Limb (tissue), 2 donors: Measurements from ENCODE around the gene LMTK2.

Source experiments
- DNase-seq, 2 donors: peaks; one replicate each; pipeline ENCODE4 v3.0.0-alpha.2; 2016; ENCODE audit errors: extremely low spot score in 2 of 2

Gene LMTK2

DNA sequence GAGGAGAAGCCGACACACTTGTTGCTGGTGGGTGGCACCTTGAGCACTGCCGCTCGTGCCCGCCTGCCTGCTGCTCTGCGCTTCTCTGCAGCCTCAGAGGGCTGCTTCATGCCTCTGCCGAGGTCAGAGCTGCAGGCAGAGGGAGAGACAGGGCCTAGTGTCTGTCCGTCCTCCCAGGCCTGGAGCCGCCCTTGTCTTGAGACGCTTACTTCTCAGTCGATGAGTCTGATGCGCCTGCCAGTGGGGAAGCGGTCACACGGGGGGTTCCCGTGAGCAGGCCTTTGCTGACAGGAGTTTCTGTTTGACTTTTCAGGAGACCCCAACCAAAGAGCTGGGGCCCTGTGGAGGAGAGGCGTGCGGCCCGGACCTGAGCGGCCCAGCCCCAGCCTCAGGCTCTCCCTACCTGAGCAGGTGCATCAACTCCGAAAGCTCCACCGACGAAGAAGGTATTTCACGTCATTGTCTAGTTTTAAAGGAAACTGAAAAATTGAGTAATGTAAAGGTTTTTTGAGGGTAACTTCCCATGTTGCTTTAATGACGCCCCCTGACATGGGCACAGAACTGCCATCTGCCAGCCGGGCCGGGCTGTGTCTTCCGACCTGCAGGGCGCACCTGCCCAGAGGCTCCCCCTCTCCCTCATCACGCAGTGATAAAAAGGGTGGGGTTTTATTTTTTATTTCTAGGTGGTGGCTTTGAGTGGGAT, 96.8 kb downstream of the LMTK2 start:
- no peak for DNase-seq

DNA sequence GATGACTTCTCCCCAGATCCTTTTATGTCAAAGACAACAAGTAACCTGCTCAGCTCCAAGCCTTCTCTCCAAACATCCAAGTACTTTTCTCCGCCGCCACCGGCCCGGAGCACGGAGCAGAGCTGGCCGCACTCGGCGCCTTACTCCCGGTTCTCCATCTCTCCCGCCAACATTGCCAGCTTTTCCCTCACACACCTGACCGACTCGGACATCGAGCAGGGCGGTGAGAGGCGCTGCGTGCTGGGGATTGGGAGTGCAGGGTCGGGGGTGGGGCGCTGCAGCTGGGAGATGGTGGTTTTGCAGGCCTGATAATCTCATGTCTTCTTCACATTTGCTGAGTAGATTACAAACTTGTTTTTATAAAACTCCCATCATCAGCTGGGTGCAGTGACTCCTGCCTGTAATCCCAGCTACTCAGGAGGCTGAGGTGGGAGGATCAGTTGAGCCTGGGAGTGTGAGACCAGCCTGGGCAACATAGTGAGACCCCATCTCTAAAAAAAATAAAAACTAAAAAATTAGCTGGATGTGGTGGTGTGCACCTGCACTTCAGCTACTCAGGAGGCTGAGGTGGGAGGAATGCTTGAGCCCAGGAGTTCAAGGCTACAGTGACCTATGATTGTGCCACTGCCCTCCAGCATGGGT, 97.4 kb downstream of the LMTK2 start:
- DNase-seq: no peak

DNA sequence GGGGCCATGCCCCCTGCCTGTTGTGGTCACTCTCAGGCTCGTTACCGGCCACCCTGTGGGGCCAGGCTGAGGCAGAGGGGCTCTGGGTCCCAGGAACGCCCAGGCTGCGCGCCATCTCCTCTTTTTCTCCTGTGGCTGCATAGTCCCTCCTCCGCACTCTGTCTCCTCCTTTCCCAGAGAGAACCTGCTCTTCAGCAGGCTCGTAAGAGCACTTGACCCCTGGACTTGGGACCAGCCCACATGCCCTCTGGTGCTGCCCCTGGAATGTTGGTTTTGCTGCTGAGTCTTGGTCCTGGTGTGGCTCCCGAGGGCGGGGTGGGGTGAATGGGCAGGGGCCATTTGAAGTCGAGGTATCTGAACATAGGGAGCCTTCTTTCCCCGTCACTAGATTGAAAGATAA, 98.0 kb downstream of the LMTK2 start:
- no peak for DNase-seq

DNA sequence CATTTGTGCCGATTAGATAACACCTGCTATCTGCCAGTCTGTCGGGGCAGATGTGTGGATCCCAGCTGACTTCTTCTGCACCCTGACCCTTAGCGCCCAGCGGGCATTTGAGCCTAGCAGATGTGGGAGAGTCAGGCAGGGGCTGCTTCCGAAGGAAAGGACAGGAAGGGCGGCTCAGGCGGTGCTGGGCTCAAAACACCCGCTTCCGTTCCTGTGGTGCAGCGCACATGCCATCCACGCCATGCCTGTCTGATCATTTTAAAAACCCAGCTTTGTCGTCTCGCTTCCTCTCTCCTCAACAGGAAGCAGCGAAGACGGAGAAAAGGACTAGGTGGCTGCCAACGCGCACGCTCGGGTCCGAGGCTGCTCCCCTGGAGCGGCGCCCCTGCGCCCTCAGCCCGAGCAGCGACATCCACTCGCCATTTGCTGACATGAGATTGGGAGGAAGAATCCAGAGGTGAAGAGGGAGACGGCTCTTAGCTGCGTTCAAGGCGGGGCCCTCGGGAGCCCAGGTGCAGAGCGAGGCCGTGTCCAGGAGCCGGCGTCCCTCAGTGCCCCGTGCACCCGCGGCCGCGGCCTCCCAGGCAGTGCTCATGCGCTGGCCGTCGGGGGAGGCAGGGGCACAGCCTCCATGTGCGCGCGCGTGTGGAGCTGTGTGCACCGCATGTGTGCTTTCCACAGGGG, 98.6 kb downstream of the LMTK2 start:
- no peak for DNase-seq

DNA sequence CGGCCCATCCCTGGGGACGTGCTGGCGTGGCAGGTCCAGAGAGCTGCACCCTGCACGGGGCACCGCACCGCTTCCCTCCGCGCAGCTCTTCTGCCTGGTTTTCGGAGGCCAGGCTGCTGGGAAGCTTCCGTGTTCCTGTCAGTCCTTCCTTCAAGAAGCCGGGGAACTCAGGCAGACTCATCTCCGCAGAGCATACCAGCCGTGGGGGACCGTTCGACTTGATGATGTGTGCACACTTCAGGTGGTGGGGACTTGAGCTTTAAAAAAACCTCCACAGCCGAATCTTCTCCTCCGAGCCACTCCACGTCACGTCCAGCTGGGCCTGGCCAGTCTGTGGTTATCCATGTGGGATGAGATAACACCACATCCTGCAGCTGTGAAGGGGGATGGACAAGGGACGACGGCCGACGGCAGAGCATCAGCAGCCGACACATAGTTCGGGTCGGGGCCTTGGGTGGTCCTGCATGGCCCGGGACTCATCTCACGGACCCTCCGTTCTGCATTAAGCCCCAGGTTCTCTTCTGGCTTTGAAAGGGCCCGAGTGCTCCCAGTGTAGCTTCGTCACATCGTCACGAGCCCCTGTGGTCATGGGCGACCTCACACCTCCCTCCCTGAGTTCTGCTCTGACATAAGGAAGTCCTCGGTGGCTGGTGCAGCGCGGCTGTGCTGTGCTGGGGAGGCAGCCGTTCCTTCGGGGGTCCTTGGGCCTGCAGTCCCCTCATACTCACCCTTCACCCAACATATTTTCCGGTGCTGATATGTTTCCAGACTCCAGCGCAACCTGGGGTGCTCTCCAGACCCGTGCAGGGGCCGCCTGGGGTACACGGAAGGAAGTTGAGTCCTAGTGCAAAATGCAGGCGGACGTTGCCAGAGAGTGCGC, 100.0 kb downstream of the LMTK2 start:
- no peak for DNase-seq

DNA sequence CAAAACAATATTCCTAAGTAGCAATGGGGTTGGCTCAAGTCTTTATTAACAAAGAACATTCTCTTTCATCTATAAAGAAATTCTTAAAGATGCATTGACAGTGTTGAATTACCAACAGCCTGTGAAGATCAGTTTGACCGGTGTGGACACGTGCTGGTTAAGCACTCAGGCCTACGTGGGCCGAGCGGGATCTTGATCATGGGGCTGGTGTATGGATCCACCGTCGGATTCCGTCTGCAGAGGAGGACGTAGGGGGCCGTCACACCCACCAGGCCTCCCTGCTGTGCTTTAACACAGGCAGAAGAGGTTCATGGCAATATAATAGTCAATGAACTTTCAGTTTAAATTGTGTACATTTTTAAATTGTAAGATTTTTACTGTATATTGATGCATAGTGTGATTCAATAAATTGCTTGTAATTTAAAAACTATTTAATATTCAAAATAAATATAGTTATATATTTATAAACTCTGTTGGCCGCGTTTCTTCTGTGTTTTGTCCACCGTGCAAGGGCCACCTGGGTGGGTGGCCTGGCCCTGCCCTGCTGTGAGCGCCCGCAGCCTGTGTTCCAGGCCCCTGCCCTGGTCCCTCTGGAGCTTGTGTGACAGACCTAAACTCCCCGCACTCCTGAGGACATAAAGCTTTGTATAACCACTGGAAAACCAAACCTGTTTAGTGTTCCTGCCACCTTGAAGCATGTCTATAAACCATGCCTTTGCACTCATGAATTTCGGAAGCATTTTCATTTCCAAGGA, 102.7 kb downstream of the LMTK2 start:
- DNase-seq: no peak

DNA sequence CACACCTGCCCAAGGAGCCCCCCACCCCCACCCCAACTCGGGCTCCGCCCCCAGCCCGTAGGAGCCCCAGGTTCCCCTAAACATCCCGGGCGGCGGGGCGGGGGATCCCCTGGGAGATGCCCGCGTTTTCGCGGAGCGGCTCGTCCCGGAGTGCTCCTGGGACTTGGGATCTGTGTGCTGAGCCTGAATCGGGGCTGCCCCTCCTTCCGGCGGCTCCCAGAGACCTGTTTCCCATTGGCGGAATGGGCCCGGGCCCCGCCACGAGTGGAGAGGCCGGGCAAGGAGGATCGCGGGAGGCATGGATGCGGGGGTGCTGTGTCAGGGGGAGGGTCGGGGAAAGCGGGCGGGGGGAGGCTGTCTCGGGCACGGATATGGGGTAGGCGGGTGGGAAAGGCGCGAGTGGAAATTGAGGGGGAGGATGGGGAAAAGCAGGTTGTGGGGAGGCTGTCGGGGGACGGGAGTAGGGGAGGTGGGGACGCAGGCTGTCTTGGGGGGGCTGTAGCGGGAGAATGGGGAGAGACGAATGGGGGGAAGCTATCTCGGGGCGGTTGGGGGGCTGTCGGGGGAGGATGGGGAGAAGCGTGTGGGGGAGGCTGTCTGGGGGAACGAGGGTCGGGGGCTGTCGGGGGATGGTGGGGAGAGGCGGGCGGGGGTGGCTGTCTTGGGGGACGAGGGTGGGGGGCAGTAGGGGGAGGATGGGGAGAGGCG, 104.0 kb downstream of the LMTK2 start:
- no peak for DNase-seq

DNA sequence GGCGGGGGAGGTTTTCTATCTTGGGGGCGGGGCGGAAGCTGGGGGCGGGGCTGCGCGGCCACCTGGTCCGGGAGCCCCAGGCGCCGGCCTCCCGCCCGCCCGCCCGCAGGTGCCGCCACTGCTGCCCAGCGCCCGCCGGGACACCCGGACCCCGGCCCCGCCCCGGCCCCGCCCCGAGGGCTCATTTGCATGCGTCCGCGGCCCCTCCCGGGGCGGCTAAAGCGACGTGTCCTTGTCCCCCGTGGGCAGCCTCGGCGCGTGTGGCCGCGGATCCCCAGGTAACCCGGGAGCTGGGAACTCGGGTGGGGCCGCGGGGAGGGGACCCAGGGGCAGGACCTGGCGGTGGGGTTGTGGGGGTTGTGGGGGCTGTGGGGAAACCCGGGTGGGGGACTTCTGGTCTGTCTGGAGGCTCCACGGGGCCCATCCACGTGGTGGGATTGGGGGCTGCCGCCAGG, 104.6 kb downstream of the LMTK2 start, which contains the start of gene BHLHA15:
Gene BHLHA15 (plus strand): TSS at position 219 of the 455 bp plus-strand sequence. CDS start 871 bp downstream, outside the sequence.
- peak in 1 of 2 donors; percentile 62 for DNase-seq

DNA sequence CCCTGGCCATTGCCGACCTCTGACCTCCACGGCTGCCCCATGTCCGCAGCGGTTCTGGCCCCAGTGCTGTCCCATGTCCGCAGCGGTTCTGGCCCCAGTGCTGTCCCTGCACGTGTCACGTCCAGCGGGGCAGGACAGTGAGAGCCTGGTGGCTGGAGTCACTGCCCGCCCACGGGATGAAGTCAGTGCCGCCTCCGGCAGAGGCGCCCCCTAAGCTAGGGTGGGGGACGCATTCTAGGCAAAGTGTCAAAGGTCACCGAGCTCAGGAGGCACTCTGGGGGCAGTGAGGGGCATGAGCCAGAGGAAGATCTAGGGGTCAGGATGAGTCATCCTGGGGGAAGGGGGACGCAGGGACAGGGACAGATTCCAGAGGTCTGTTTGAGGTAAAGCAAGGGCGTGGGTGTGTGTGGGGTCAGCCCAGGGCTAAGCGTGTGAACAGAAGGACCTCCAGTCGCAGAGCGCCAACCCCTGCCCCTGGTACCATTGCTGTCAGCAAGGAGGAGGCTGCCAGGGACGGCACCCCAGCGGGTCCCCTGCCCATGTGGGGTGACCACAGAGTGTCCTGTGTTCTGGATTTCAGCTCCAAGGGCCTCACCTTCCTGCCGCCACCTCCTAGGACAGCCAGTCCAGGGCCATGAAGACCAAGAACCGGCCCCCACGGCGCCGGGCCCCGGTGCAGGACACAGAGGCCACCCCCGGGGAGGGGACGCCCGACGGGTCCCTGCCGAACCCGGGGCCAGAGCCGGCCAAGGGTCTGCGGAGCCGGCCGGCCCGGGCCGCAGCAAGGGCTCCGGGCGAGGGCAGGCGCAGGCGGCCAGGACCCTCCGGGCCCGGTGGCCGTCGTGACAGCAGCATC, 105.2 kb downstream of the LMTK2 start:
- no peak for DNase-seq

DNA sequence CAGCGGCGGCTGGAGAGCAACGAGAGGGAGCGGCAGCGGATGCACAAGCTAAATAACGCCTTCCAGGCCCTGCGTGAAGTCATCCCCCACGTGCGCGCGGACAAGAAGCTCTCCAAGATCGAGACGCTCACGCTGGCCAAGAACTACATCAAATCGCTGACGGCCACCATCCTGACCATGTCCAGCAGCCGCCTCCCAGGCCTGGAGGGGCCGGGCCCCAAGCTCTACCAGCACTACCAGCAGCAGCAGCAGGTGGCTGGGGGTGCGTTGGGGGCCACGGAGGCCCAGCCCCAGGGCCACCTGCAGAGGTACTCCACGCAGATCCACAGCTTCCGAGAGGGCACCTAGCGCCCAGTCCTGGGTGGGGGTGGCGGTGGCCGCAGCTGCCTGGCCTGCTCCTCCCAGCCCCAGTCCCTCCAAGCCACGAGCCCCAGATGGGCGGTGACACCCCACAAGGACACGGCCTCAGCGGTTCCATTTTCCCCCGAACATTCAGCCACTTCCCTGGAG, 105.9 kb downstream of the LMTK2 start:
- DNase-seq: no peak

DNA sequence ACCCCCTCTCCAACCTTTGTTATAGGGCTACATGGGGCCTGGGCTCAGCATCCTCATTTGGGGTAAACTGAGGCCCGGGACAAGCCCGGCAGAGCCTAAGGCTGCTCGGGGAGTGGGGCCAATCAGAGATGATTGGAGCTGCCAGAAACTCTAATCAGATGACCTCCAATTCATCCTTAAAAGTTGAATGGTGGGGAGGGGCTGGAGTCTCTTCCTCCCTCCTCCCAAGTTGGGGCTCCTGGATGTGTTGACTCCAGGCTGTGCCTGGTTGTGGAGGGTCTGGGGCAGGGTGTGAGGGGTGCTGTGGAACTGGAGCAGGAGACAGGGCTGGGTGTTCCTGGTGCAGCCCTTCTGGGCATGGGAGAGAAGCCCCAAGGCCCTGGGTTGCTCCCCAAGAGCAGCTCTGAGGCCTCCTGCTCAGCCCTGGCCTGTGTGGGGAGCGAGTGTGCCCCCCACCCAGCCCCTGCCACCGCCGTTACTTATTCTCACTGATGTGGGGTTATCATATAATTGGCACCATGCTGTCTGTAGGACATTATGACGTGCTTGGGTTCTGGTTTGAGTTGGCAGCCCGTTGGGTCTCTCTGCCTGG, 106.7 kb downstream of the LMTK2 start:
- no peak for DNase-seq

DNA sequence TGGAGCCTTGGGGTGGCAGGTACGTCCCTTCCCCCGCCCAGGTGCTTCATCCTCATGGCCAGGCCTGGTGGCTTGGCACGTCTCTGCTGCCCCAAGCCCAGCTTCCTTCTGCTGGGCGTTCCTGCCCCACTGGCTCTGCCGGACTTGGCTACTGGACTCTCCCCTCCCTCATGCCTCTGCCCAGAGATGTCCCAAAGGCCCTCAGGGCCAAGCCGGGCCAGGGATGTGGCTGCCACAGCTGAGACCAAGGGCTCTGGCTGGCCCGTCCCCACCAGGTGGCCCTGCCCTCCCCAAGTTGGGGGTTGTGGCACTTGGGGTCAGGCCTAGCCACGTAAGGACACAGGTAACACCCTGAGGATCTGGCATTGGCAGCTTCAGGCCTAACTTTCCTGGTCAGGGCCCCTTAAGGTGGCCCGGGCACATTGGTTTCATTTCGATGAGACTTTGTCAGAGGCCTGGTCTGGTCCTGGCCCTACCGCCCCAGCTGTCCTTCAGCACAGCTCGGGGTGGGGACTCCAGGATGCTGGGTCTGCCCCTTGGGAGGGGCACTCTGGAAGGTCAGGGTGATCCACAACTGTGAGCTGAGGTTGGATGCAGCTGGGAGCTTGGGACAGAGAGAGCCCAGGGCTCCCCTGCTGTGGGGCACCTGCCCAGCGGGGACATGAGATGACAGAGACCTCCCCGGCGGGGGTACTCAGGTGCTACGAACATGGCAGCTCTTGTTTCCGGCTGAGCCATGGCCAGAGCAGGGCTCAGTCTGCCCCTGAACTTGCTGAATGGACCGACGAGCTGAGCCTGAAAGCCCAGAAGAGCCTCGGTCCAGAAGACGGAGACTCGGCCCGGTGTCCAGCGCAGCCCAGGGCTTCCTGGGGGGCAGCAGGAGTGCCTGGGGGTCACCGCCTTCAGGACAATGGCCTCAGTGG, 107.5 kb downstream of the LMTK2 start:
- DNase-seq: no peak

DNA sequence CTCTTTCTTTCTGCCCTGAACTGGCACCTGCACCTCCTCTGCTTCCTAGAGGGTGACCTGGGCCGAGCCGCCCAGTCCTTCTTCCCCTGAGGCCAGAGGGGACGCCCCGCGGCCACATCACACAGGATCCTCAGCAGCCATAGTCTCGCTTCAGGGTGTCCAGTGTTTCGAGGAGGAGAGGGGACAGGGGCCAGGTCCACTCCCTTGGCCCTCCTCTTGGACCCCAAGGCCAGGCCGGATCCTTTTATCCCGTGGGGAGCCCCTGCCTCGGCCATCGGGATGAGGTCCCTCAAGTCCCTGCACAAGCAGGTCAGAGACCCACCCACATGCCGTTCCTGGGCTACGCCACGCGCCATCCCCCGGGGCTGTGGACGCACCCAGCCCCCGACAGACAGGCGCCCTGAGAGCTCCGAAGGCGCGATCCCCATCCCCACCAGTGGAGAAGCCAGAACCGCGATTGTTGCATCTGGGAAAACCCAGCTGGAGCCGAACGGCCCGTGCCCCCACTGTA, 108.2 kb downstream of the LMTK2 start:
- no peak for DNase-seq

DNA sequence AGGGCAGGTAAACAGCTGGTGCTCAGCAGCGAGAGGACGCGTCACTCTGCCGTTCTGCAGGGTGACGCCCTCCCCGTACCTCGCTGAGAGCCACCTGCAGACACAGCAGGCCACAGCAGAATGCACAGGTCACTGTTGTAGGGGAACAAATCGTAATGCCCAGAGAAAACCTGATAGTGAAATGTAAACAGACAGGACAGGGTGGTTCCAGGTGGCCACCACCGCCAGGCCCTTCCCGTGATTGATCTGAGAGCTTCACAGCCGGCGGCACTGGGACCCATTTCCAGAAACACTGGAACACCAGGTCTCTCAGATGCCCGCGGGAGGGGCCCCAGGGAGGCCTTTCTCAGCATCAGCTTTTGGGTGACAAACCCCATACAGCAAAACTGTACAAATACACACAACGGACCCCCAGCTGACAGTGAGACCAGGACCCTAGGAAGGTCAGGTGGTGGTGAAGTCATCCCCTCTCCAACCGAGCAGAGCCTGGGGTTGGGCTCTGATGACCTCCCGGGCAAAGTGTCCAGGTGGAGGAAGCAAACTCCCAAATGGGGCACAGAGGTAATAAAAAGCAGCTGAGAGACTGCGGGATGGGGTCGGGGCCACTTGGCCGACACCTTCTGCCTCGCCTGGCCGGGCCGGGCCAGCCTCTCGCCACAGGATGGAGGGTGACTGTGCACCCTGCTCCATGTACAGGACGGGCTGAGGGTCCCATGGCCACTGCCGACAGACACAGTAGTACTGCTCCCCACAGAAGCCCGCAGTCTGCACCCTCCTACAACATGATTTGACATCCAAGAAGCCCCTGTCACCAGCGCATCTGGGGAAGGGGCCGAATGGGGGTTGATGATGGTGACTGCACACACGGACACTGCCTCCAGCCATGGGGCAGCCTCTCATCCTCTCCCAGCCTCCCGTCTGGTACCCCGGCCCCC, 109.2 kb downstream of the LMTK2 start:
- DNase-seq: no peak

DNA sequence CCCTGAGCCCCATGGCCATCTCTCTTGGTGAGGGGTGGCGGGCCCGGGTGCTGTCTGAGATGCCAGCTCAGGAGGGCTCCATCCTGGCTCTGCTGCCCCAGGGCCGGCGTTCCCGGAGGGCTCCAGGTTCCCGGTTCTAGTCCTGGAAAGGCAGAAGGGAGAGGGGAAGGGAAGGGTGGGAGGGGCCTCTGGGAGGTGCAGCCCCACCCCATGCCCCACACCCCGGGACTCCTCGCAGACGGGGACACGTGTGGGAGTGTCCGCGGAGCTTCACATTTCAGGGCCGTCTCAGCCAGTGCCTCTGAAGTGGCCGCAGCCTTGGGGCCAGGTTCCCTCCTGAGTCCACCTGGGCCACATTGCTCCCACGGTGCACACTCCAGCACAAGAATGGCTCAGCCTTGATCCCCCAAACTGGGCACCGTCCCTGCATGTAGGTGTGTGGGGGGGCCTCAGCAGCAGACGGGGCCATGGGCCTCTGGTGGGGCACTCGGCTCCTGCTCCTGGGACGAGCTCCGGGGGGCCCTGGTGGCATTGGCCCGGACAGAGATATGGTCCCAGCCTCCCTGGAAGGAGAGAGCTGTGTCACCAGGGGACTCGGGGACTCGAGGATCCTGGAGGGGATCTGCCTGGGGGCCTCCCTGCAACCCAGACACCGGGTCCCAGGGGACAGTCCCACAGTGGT, 110.4 kb downstream of the LMTK2 start:
- DNase-seq: no peak
